ENCODE measurements around the gene CD37.
A peak's percentile ranks its signal among the peaks of the same experiment; 100 is the strongest.

Gene CD37

DNA sequence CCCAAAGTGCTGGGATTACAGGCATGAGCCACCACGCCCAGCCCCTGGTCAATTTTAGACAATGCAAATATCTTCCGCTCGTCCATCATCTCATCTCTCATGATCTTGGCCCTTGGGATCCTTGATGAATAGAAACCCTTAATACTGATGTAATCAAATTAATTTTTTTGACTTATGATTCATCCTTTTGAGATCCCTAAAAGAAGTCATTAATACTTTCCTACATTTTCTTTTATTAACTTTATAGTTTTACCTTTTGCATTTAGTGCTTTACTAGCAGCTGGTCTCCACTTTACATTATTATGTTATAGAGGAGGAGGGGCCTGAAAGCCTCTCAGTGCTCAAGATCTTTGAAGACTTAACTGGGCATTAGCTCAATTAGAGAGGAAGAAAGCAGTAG, 45.2 kb downstream of the CD37 start:
- no peak for DNase-seq (ENCODE audit: low spot score)

DNA sequence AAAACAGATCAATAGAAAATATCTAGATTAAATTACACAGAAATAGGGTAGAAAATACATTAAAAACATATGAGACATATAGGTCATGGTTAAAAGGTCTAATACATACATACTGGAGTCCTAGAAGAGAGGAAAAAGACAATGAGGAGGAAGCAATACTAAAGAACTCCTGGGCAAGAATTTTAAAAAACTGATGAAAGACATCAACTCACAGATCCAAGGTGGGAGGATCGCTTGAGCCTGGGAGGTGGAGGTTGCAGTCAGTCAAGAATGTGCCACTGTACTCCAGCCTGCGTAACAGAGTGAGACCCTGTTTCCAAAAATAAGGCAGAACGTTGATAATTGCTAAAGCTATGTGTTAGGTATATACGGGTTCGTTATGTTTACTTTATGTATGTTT, 47.4 kb downstream of the CD37 start:
- no peak for DNase-seq (ENCODE audit: low spot score)

DNA sequence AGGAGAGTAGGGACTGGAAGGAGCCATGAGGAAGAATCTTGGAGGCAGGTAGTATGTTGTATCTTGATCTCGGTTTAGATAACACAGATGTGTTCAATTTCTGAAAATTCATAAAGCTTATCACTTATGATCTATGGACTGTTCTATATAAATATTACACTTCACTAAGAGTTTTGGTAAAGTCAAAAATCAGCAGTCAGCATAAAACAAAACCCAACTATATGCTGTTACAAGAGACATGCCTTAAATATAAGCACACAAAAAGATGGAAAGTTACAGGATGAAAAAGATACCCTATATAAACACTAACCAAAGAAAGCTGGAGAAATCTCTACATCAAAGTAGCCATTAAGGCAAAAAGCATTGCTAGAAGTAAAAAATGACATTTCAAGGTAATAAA, 48.4 kb downstream of the CD37 start:
- no peak for DNase-seq (ENCODE audit: low spot score)

DNA sequence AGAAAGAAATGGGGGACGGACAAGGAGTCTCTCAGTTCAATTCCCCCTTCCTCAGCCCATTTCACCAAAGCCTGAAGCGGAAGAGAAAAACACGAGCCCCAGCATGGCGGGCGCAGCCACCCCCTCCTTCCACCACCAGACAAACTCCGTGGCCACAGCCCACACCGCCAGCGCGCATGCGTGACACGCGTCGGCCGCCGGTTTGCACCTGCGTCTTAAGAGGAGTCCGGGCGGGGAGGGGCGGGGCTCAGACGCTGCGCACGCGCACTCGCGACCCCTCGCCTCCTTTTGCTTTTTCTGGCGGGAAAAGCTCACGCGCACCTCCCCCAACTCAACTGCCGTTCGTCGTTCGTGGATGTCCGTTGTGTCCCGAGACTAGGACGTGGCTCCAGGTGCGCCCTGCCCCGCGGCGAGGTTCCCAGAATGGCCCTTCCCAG, 52.7 kb downstream of the CD37 start, which contains the start of gene KASH5:
TSS of gene KASH5 (plus strand) at position 314 of the 437 bp plus-strand sequence. CDS start 2,635 bp downstream, outside the sequence.
- peak; percentile 70 for DNase-seq (ENCODE audit: low spot score)

DNA sequence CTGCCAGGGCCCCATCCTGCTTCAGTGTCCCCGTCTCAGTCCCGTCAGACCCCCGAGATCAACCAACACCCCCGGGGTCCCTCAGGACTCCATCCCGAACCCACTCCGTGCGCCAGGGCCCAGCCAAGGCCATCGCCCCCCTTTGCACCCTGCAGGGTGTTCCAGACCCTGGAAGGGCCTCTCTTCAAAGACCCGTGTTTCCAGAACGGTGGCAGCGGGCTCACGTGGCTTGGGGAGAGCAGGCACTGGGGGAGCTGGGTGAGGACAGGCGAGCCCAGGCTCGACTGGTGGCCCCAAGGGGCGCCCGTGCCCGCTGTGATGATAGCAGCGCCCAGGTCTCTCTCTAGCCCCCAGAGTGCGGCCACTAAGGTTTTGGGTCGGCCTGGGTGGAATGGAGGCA, 54.2 kb downstream of the CD37 start:
- DNase-seq (ENCODE audit: low spot score): no peak

Data from hematopoietic multipotent progenitor cell treated with erythropoietin and hydrocortisone succinate and interleukin-3 and kit ligand, for 15 days (in vitro differentiated cells).